ENCODE results near the gene ARHGEF1. TPM values are rescaled to one million over a fixed set of nuclear protein-coding genes. Genes with fewer than 3 reads are reported as not detected.

ARHGEF1 gene
- total RNA-seq, 1 experiment from 2014 or later, result 53.8 TPM

GRCh38 chr19:41886761-41887710 lies 4.1 kb downstream of the ARHGEF1 start:
- no peak for DNase-seq
- Histone ChIP-seq H3K4me3 (no peak overlapping the region), H3K4me1 (no peaks in the 10 kb centered on the region), H3K36me3 (no peaks in the 10 kb centered on the region), H3K9me3 (replicated peaks) (no peaks in the 10 kb centered on the region), H3K27ac (no peak overlapping the region), H3K27me3 (no peaks in the 10 kb centered on the region)

- Histone ChIP-seq H3K27me3 (no peaks in the 10 kb centered on the region), H3K36me3 (no peaks in the 10 kb centered on the region), H3K4me1 (no peaks in the 10 kb centered on the region), H3K9me3 (replicated peaks) (no peaks in the 10 kb centered on the region), H3K27ac (no peak overlapping the region), H3K4me3 (no peak overlapping the region)
- DNase-seq, result no peak
Observed at GRCh38 chr19:41887711-41888382, 4.9 kb downstream of the ARHGEF1 start.

GRCh38 chr19:41888926-41889325 lies 5.9 kb downstream of the ARHGEF1 start:
- Histone ChIP-seq H3K27ac (no peak overlapping the region), H3K36me3 (no peaks in the 10 kb centered on the region), H3K4me1 (no peaks in the 10 kb centered on the region), H3K27me3 (no peaks in the 10 kb centered on the region), H3K9me3 (replicated peaks) (no peaks in the 10 kb centered on the region), H3K4me3 (no peak overlapping the region)
- no peak for DNase-seq

GRCh38 chr19:41889896-41890295 lies 6.9 kb downstream of the ARHGEF1 start:
- DNase-seq, result no peak
- Histone ChIP-seq H3K9me3 (replicated peaks) (no peaks in the 10 kb centered on the region), H3K4me1 (no peaks in the 10 kb centered on the region), H3K27me3 (no peaks in the 10 kb centered on the region), H3K36me3 (0 out of 2 replicates have a peak, but pooled peaks cover 3% of the 10 kb centered on the region), H3K27ac (no peak overlapping the region), H3K4me3 (no peak overlapping the region)

GRCh38 chr19:41890936-41891335 lies 8.0 kb downstream of the ARHGEF1 start:
- no peak overlapping the region for H3K4me3 ChIP-seq
- no peaks in the 10 kb centered on the region for H3K4me1 ChIP-seq
- DNase-seq, result no peak
- peaks cover 5% of the 10 kb centered on the region; the same call in 1 of the 2 replicates for H3K36me3 ChIP-seq
- H3K9me3 ChIP-seq (replicated peaks), result no peaks in the 10 kb centered on the region
- no peak overlapping the region for H3K27ac ChIP-seq
- H3K27me3 ChIP-seq, result no peaks in the 10 kb centered on the region

GRCh38 chr19:41892173-41892902 lies 9.4 kb downstream of the ARHGEF1 start:
- no peaks in the 10 kb centered on the region for H3K27me3 ChIP-seq
- H3K36me3 ChIP-seq, result peaks cover 8% of the 10 kb centered on the region
- no peak for DNase-seq
- no peaks in the 10 kb centered on the region for H3K4me1 ChIP-seq
- no peaks in the 10 kb centered on the region for H3K9me3 ChIP-seq (replicated peaks)
- no peak overlapping the region for H3K27ac ChIP-seq
- H3K4me3 ChIP-seq, result no peak overlapping the region

- Histone ChIP-seq H3K36me3 (peaks cover 12% of the 10 kb centered on the region), H3K27ac (no peak overlapping the region), H3K27me3 (no peaks in the 10 kb centered on the region), H3K4me3 (no peak overlapping the region), H3K9me3 (replicated peaks) (no peaks in the 10 kb centered on the region), H3K4me1 (no peaks in the 10 kb centered on the region)
- DNase-seq, result peak in 1 of 2 experiments; percentile 42
Observed at GRCh38 chr19:41893899-41894298, 10.9 kb downstream of the ARHGEF1 start.

- DNase-seq, result no peak
- Histone ChIP-seq H3K4me3 (no peak overlapping the region), H3K9me3 (replicated peaks) (no peaks in the 10 kb centered on the region), H3K4me1 (no peaks in the 10 kb centered on the region), H3K27me3 (no peaks in the 10 kb centered on the region), H3K27ac (no peak overlapping the region), H3K36me3 (peaks cover 15% of the 10 kb centered on the region)
Observed at GRCh38 chr19:41894350-41894749, 11.4 kb downstream of the ARHGEF1 start.

- Histone ChIP-seq H3K27me3 (no peaks in the 10 kb centered on the region), H3K4me1 (no peaks in the 10 kb centered on the region), H3K36me3 (peaks cover 29% of the 10 kb centered on the region), H3K9me3 (replicated peaks) (no peaks in the 10 kb centered on the region), H3K4me3 (no peak overlapping the region), H3K27ac (no peak overlapping the region)
- peak in 1 of 2 experiments; percentile 30 for DNase-seq
Observed at GRCh38 chr19:41895745-41896580, 13.0 kb downstream of the ARHGEF1 start.

GRCh38 chr19:41896581-41896942 lies 13.6 kb downstream of the ARHGEF1 start:
- H3K27me3 ChIP-seq, result no peaks in the 10 kb centered on the region
- H3K4me3 ChIP-seq, result no peak overlapping the region
- no peaks in the 10 kb centered on the region for H3K4me1 ChIP-seq
- no peak overlapping the region for H3K27ac ChIP-seq
- peaks cover 29% of the 10 kb centered on the region for H3K36me3 ChIP-seq
- DNase-seq, result no peak
- H3K9me3 ChIP-seq (replicated peaks), result no peaks in the 10 kb centered on the region

- H3K4me1 ChIP-seq, result no peaks in the 10 kb centered on the region
- no peaks in the 10 kb centered on the region for H3K9me3 ChIP-seq (replicated peaks)
- peaks cover 32% of the 10 kb centered on the region for H3K36me3 ChIP-seq
- no peaks in the 10 kb centered on the region for H3K27me3 ChIP-seq
- H3K4me3 ChIP-seq, result no peak overlapping the region
- DNase-seq, result no peak
- no peak overlapping the region for H3K27ac ChIP-seq
Observed at GRCh38 chr19:41897181-41897580, 14.2 kb downstream of the ARHGEF1 start.

GRCh38 chr19:41897820-41898219 lies 14.8 kb downstream of the ARHGEF1 start:
- Histone ChIP-seq H3K4me1 (no peaks in the 10 kb centered on the region), H3K4me3 (no peak overlapping the region), H3K36me3 (peaks cover 38% of the 10 kb centered on the region), H3K9me3 (replicated peaks) (no peaks in the 10 kb centered on the region), H3K27me3 (no peaks in the 10 kb centered on the region), H3K27ac (no peak overlapping the region)
- no peak for DNase-seq

GRCh38 chr19:41898235-41898634 lies 15.3 kb downstream of the ARHGEF1 start:
- H3K4me3 ChIP-seq, result no peak overlapping the region
- no peaks in the 10 kb centered on the region for H3K27me3 ChIP-seq
- no peak for DNase-seq
- no peaks in the 10 kb centered on the region for H3K4me1 ChIP-seq
- H3K9me3 ChIP-seq (replicated peaks), result no peaks in the 10 kb centered on the region
- H3K27ac ChIP-seq, result no peak overlapping the region
- H3K36me3 ChIP-seq, result peaks cover 42% of the 10 kb centered on the region

GRCh38 chr19:41901707-41902360 lies 18.9 kb downstream of the ARHGEF1 start:
- no peak for DNase-seq
- H3K27me3 ChIP-seq, result no peaks in the 10 kb centered on the region
- no peaks in the 10 kb centered on the region for H3K4me1 ChIP-seq
- H3K4me3 ChIP-seq, result no peak overlapping the region
- no peak overlapping the region for H3K27ac ChIP-seq
- H3K9me3 ChIP-seq (replicated peaks), result no peaks in the 10 kb centered on the region
- H3K36me3 ChIP-seq, result peaks cover 49% of the 10 kb centered on the region

Data from SJCRH30 (cell line).